Spleen (tissue), 11 donors: ENCODE results near the gene ECEL1. TPM values are rescaled to one million over a fixed set of nuclear protein-coding genes. Genes with fewer than 3 reads are reported as not detected.

Experiments
- DNase-seq: peaks from one replicate; pipeline ENCODE4 v3.0.0-alpha.2; 2020
- H3K27ac ChIP-seq, 8 donors: fragments of 200-600 bp; sonication (generic) in 7 of 8; 1 replicate in 4 of 8; 2 replicates in 4 of 8; pipeline versions ENCODE4 v1.5.0 to v1.8.0; 2016 to 2021; ENCODE audit warnings: inconsistent platforms in 4 of 8, mild to moderate bottlenecking in 4 of 8, moderate library complexity in 1 of 8
- H3K27me3 ChIP-seq, 7 donors: fragments of 200-600 bp; sonication (generic) in 6 of 7; replicated peaks in 1 of 7; 1 replicate in 4 of 7; 2 replicates in 3 of 7; pipeline versions ENCODE4 v1.5.0 to v1.8.0; 2016 to 2021; ENCODE audit warnings: inconsistent platforms in 3 of 7, mild to moderate bottlenecking in 1 of 7
- H3K36me3 ChIP-seq, 6 donors: fragments of 200-600 bp; sonication (generic) in 5 of 6; 1 replicate in 4 of 6; 2 replicates in 2 of 6; pipeline versions ENCODE4 v1.5.0 to v1.8.0; 2016 to 2021; ENCODE audit warnings: inconsistent platforms in 2 of 6
- H3K4me1 ChIP-seq, 6 donors: fragments of 200-600 bp; sonication (generic) in 5 of 6; 1 replicate in 3 of 6; 2 replicates in 3 of 6; pipeline versions ENCODE4 v1.5.0 to v1.8.0; 2016 to 2021; ENCODE audit warnings: inconsistent platforms in 3 of 6
- H3K4me3 ChIP-seq, 8 donors: fragments of 200-600 bp; sonication (generic) in 7 of 8; 1 replicate in 4 of 8; 2 replicates in 4 of 8; pipeline versions ENCODE4 v1.5.0 to v1.8.0; 2016 to 2021; ENCODE audit warnings: inconsistent platforms in 4 of 8, mild to moderate bottlenecking in 4 of 8, moderate library complexity in 2 of 8
- H3K9me3 ChIP-seq, 8 donors: fragments of 200-600 bp; sonication (generic) in 7 of 8; 1 replicate in 4 of 8; 2 replicates in 4 of 8; pipeline versions ENCODE4 v1.5.0 to v1.8.0; 2016 to 2021; ENCODE audit warnings: inconsistent platforms in 4 of 8
- POLR2A ChIP-seq, 3 donors: fragments of 450-650 bp; IDR thresholded peaks; one replicate each; pipeline ENCODE4 v1.5.1; 2017; ENCODE audit warnings: antibody characterized with exemption in 3 of 3, mild to moderate bottlenecking in 1 of 3
- POLR2AphosphoS5 ChIP-seq, 3 donors: sonication (generic); formaldehyde crosslinking; IDR thresholded peaks; one replicate each; pipeline ENCODE4 v1.5.1; 2017; ENCODE audit warnings: antibody characterized with exemption in 3 of 3
- WGBS, 5 donors: extraction: QIAGEN DNeasy Blood & Tissue Kit in 3 of 5; methylation state at CpG; one replicate each; pipeline versions ENCODE4 v1.1.5 to v1.1.7; 2013 to 2018; 5-methylcytosine and 5-hydroxymethylcytosine counted together
- intact Hi-C: fragments of 100-400 bp; cut with DNase I; formaldehyde crosslinking; loops from one replicate; pipeline ENCODE4 v1.15.0; 2023; ENCODE audit warnings: low total_unique reads
- polyA plus RNA-seq, 3 donors: library from polyadenylated mRNA; stranded (reverse); fragments of 200-250 nt; gene quantifications; one replicate each; pipeline ENCODE4 v1.2.1, GENCODE V29; 2013
- total RNA-seq, 7 donors: library from RNA; depleted of rRNA in 3 of 7; stranded (reverse); fragments of >200 nt in 3 of 7; fragmentation: NEBNext Ultra II Directional in 4 of 7; extraction: Animal tissue kit (Norgen Biotek cat#: 25700) in 4 of 7; gene quantifications; one replicate each; pipeline versions ENCODE4 v1.1.0 to v1.2.1, GENCODE V29; 2016 to 2021
- TF ChIP-seq, protein P1 (sequence below), 11 experiments: fragments of 200-600 bp in 7 of 11; fragments of 450-650 bp in 4 of 11; sonication (generic) in 4 of 11; IDR thresholded peaks in 8 of 11; conservative IDR thresholded peaks in 3 of 11; 1 replicate in 7 of 11; 2 replicates in 4 of 11; pipeline versions ENCODE4 v1.4.0 to v1.8.0; 2016 to 2021; ENCODE audit warnings: antibody characterized with exemption in 11 of 11, inconsistent platforms in 4 of 11, mild to moderate bottlenecking in 1 of 11
- donor health status: healthy with polysubstance abuse.
- donor health status: DM: no; HTN: no; CAD: no; lungs with moderate emphysema.
- donor health status: DM: no; HTN: no; CAD: no.
- donor health status: Bipolar disorder and iron deficiency.
- donor health status: healthy.
- donor health status: DM: no; HTN: no; CAD: no.
- donor health status: DM: yes; HTN: yes; CAD: no.

The ECEL1 gene
- total and polyA plus RNA-seq, 10 donors, result 0.10 to 23.1 (median 0.32) TPM; not detected in 2

DNA sequence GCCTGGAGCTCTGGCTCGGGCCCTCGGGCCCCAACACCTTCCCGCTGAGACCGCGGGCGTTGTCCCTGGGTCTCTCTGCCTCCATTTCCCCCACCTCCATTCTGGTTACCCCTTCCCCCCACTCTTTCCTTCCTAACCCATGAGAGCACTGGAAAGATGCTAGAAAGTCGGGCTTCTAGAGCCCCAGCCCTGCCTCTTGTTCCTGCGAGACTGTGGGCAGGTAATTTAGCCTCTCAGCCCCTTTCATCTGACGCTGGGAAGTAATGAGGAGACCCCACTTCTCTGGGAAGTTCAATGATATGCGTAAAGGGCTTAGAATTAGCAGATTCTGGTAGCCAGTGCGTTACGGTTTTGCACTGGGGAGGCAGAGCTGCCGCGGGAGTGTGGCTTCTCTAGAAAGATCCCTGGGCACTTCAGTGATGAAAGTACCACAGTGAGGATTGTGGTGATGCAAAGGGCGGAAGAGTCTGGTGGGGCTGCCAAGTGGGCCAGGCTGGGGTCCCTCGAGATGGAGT lies 16.2 kb upstream of the ECEL1 start:
- Histone ChIP-seq H3K9me3 (no peaks in the 10 kb centered on the region), H3K4me3 (peak overlapping the region in 2 of 8 donors; percentile 32 to 64), H3K27me3 (peaks cover 4 to 85% (median 28%) of the 10 kb centered on the region in 7 donors), H3K4me1 (peaks cover 0 to 31% (median 23%) of the 10 kb centered on the region in 6 donors), H3K27ac (no peak overlapping the region), H3K36me3 (no peaks in the 10 kb centered on the region)
- DNase-seq, result no peak
- TF ChIP-seq, protein P1, sequence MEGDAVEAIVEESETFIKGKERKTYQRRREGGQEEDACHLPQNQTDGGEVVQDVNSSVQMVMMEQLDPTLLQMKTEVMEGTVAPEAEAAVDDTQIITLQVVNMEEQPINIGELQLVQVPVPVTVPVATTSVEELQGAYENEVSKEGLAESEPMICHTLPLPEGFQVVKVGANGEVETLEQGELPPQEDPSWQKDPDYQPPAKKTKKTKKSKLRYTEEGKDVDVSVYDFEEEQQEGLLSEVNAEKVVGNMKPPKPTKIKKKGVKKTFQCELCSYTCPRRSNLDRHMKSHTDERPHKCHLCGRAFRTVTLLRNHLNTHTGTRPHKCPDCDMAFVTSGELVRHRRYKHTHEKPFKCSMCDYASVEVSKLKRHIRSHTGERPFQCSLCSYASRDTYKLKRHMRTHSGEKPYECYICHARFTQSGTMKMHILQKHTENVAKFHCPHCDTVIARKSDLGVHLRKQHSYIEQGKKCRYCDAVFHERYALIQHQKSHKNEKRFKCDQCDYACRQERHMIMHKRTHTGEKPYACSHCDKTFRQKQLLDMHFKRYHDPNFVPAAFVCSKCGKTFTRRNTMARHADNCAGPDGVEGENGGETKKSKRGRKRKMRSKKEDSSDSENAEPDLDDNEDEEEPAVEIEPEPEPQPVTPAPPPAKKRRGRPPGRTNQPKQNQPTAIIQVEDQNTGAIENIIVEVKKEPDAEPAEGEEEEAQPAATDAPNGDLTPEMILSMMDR (IDR thresholded peaks at IDR 0.05 in 8 of 11, conservative IDR thresholded peaks at IDR 0.05 in 3 of 11), result no peak
- TF ChIP-seq POLR2A (IDR thresholded peaks at IDR 0.05) (no peak), POLR2AphosphoS5 (IDR thresholded peaks at IDR 0.05) (no peak)
- WGBS, 5 donors, result 21 to 47% (median 30%) methylated on average over 15 to 16 of the region's 16 CpGs
- intact Hi-C loops, result no loop called here

DNA sequence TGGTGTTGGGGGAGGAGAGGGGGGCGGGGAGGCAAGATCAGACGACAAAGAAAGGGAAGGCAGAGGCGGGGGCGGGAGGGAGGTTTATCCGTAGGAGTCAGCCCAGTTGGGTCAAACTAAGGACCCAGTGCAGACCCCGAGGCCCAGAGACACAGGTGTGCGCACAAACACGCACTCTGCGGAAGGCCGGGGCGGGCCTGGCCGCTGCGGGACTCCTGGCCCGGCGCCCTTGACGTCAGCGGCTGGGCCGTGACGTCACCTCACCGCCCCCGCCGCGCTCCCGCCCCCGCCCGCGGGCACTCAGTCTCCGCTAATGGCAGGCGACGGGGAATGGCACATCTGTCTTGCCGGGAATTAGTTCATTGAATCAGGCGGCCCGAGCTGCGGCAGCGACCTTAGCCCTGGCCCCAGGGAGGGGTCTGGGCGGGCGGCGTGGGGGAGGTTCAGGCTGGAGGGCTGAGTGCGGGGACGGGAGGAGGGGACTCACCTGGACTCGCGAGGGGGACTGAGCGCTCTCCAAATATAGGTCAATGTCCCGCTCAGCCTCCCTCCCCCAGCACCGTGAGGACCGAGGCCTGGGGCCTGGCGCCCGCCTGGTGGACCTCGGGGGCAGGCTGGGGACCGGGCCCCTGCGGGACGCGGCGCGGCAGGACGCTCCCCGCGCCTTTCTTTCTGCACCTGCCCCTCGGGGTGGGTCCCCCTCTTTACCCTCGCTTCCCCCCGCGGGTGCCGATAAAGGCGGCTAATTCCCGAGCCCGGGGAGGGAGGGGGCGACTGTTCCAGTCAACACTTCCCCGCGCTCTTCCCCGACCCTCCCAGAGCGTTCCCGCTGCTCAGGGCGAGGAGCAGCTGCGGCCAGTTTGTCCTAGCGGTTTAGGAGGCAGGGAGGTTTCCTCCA lies 15.5 kb upstream of the ECEL1 start:
- H3K9me3 ChIP-seq, result no peaks in the 10 kb centered on the region
- H3K36me3 ChIP-seq, result no peaks in the 10 kb centered on the region
- H3K4me1 ChIP-seq, result peaks cover 0 to 31% (median 23%) of the 10 kb centered on the region in 6 donors
- intact Hi-C loops, result no loop called here
- TF ChIP-seq, protein P1 (IDR thresholded peaks at IDR 0.05 in 8 of 11, conservative IDR thresholded peaks at IDR 0.05 in 3 of 11), result no peak
- TF ChIP-seq POLR2A (IDR thresholded peaks at IDR 0.05) (no peak), POLR2AphosphoS5 (IDR thresholded peaks at IDR 0.05) (peak in 1 of 3 donors; percentile 12)
- no peak for DNase-seq
- peak overlapping the region; percentile 12 to 64 (median 32) for H3K4me3 ChIP-seq
- H3K27me3 ChIP-seq, result peaks cover 4 to 85% (median 28%) of the 10 kb centered on the region in 7 donors
- H3K27ac ChIP-seq, result no peak overlapping the region
- WGBS, 5 donors, result 1 to 7% (median 2%) methylated on average over 16 to 75 of the region's 75 CpGs

DNA sequence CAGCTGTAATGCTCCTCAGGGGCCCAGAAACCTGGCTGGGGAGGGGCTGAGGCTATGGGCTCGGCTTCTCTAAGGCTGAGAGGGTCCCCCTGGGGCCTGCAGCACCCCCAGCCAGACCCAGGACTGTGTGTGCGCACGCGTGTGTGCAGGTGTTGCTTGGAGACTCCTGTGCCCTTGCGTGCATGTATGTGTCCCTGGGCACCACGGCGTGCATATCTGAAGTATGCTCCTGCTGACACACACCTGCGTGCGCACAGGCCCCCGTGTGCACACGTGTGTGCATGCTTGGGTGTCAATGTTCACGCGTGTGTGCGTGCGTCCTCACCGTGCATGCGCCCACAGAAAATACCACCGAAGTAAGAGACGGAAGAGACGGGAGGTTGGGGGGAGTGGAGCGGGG lies 14.9 kb upstream of the ECEL1 start:
- Histone ChIP-seq H3K27me3 (peaks cover 4 to 81% (median 28%) of the 10 kb centered on the region in 7 donors), H3K4me3 (peak overlapping the region in 3 of 8 donors; percentile 33 to 64 (median 39)), H3K27ac (no peak overlapping the region), H3K4me1 (peaks cover 0 to 31% (median 23%) of the 10 kb centered on the region in 6 donors), H3K9me3 (no peaks in the 10 kb centered on the region), H3K36me3 (no peaks in the 10 kb centered on the region)
- intact Hi-C loops, result no loop called here
- no peak for DNase-seq
- TF ChIP-seq POLR2A (IDR thresholded peaks at IDR 0.05) (no peak), POLR2AphosphoS5 (IDR thresholded peaks at IDR 0.05) (no peak)
- TF ChIP-seq, protein P1 (IDR thresholded peaks at IDR 0.05 in 8 of 11, conservative IDR thresholded peaks at IDR 0.05 in 3 of 11), result no peak
- WGBS, 5 donors, result 11 to 34% (median 15%) methylated on average over 3 to 21 of the region's 21 CpGs
